ENCODE data around the gene OR5A2. TPM values are rescaled to one million over a fixed set of nuclear protein-coding genes. Genes with fewer than 3 reads are reported as not detected.
"Not testable (repeated sequence)": the region's sequence is repeated elsewhere in the genome, so short reads cannot be mapped to it uniquely, and the experiment has no call there.

The OR5A2 gene
- total and polyA plus RNA-seq, 9 donors, result not detected

DNA sequence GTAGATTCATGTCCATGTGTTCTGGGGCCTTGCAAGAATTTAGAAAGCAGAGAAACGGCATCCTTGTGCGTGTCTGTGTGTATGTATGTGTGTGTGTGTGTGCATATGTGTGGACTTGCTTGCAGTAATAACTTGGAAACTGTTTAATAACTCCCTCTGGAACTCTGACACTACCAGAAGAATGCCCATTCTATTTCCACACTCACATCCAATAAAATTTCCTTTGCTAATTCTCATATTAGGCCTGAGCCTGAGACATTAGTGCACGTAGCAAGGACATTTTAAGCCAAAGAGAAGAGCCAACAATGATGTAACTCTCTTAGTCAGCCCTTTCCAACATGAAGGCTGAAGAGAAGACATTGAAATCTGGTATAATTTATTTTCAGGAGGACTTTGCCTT, 33.7 kb upstream of the OR5A2 start:
- Histone ChIP-seq H3K27ac (no peak overlapping the region), H3K4me3 (no peak overlapping the region), H3K27me3 (no peaks in the 10 kb centered on the region), H3K4me1 (ENCODE audit: insufficient read depth) (peaks cover 2% of the 10 kb centered on the region), H3K36me3 (no peaks in the 10 kb centered on the region), H3K9me3 (no peaks in the 10 kb centered on the region)
- intact Hi-C loops (cut with DNase I), result no loop called here
- 77 to 84% (median 79%) methylated on average over 3 of the region's 3 CpGs for WGBS, 3 donors
- DNase-seq, result no peak
- TF ChIP-seq EP300 (IDR thresholded peaks at IDR 0.05), result no peak
- TF ChIP-seq, protein P1, sequence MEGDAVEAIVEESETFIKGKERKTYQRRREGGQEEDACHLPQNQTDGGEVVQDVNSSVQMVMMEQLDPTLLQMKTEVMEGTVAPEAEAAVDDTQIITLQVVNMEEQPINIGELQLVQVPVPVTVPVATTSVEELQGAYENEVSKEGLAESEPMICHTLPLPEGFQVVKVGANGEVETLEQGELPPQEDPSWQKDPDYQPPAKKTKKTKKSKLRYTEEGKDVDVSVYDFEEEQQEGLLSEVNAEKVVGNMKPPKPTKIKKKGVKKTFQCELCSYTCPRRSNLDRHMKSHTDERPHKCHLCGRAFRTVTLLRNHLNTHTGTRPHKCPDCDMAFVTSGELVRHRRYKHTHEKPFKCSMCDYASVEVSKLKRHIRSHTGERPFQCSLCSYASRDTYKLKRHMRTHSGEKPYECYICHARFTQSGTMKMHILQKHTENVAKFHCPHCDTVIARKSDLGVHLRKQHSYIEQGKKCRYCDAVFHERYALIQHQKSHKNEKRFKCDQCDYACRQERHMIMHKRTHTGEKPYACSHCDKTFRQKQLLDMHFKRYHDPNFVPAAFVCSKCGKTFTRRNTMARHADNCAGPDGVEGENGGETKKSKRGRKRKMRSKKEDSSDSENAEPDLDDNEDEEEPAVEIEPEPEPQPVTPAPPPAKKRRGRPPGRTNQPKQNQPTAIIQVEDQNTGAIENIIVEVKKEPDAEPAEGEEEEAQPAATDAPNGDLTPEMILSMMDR (IDR thresholded peaks at IDR 0.05), result no peak
- no peak for TF ChIP-seq POLR2A (IDR thresholded peaks at IDR 0.05)

DNA sequence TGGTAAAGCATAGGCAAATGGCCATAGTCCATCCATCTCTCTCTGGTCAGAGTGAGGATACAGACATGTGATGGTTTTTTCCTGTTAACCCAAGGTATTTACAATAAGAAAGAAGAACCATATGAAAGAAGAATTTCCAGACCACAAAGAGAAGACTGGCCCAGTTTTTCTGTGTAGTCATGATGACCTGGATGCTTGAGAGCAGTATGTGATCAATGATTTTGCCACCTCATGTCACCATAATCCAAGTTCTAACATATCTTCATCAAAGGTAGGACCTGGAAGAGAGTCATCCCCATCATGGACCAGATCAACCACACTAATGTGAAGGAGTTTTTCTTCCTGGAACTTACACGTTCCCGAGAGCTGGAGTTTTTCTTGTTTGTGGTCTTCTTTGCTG, 30.4 kb upstream of the OR5A2 start, which contains the start of gene OR4D6:
TSS of gene OR4D6 (plus strand) at position 301 of the 400 bp plus-strand sequence. CDS start at position 301, 0 bp downstream.
- DNase-seq, result no peak
- intact Hi-C loops (cut with DNase I), result no loop called here
- Histone ChIP-seq H3K27ac (no peak within 1 kb of the TSS), H3K36me3 (no peaks in the 10 kb centered on the region), H3K4me3 (no peak within 1 kb of the TSS), H3K4me1 (ENCODE audit: insufficient read depth) (no peaks in the 10 kb centered on the region), H3K27me3 (no peaks in the 10 kb centered on the region), H3K9me3 (no peaks in the 10 kb centered on the region)
- WGBS, 3 donors, result 86 to 88% (median 87%) methylated on average over 2 of the region's 2 CpGs
- no peak for TF ChIP-seq EP300 (IDR thresholded peaks at IDR 0.05)
- TF ChIP-seq, protein P1 (IDR thresholded peaks at IDR 0.05), result no peak
- TF ChIP-seq POLR2A (IDR thresholded peaks at IDR 0.05), result no peak

DNA sequence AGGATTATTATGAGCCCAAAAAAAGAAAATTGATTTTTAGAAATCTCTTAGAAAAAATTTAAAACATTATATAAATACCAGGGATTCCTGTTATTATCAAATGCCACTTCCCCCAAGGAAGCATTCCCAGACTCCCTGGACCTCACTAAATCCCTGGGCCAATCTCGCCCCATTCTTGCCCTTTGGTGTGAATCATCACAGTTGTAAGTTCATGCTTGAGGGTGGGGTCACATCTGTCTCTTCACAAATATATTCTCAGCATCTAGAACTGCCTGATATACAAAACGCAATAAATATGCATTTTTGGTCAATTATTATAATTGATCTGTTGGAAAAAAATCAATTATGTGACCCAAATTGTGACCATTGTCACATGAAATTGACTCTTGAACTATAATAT, 22.3 kb upstream of the OR5A2 start:
- WGBS, 3 donors, result 65 to 79% (median 69%) methylated on average over 2 of the region's 2 CpGs
- Histone ChIP-seq H3K27ac (no peak overlapping the region), H3K4me1 (ENCODE audit: insufficient read depth) (no peaks in the 10 kb centered on the region), H3K27me3 (no peaks in the 10 kb centered on the region), H3K4me3 (no peak overlapping the region), H3K36me3 (no peaks in the 10 kb centered on the region), H3K9me3 (no peaks in the 10 kb centered on the region)
- intact Hi-C loops (cut with DNase I), result no loop called here
- TF ChIP-seq EP300 (IDR thresholded peaks at IDR 0.05) (no peak), POLR2A (IDR thresholded peaks at IDR 0.05) (no peak)
- TF ChIP-seq, protein P1 (IDR thresholded peaks at IDR 0.05), result no peak
- no peak for DNase-seq

DNA sequence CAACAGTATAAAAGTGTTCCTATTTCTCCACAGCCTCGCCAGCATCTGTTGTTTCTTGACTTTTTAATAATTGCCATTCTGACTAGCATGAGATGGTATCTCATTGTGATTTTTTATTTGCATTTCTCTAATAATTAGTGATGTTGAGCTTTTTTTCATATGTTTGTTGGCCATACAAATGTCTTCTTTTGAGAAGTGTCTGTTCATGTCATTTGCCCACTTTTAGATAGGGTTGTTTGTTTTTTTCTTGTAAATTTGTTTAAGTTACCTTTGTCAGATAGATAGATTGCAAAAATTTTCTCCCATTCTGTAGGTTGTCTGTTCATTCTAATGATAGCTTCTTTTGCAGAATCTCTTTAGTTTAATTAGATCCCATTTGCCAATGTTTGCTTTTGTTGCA, 19.4 kb upstream of the OR5A2 start:
- H3K4me1 ChIP-seq (ENCODE audit: insufficient read depth); H3K9me3 ChIP-seq; H3K27ac ChIP-seq; intact Hi-C loops (cut with DNase I); H3K27me3 ChIP-seq; H3K4me3 ChIP-seq; H3K36me3 ChIP-seq; DNase-seq: not testable (repeated sequence)
- 71 to 80% (median 79%) methylated on average over 1 of the region's 1 CpG for WGBS, 3 donors

DNA sequence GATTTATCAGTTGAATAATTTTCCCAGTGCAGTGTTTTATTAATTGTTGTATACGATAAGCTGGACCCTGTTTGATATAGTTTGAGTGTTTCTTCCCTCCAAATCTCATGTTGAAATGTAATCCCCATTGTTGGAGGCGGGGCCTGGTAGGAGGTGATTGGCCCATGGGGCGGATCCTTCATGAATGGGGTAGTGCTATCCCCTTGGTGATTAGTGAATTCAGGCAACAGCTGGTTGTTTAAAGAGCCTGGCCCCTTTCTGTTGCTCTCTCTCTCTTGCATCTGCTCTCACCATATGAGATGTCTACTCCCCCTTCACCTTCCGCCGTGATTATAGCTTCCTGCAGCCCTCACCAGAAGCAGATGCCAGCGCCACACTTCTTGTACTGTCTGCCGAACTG, 11.6 kb upstream of the OR5A2 start:
- Histone ChIP-seq H3K4me1 (ENCODE audit: insufficient read depth) (no peaks in the 10 kb centered on the region), H3K4me3 (no peak overlapping the region), H3K36me3 (no peaks in the 10 kb centered on the region), H3K9me3 (no peaks in the 10 kb centered on the region), H3K27ac (no peak overlapping the region), H3K27me3 (no peaks in the 10 kb centered on the region)
- intact Hi-C loops (cut with DNase I), result no loop called here
- DNase-seq, result no peak
- 70 to 75% (median 72%) methylated on average over 7 of the region's 7 CpGs for WGBS, 3 donors
- no peak for TF ChIP-seq EP300 (IDR thresholded peaks at IDR 0.05)
- TF ChIP-seq POLR2A (IDR thresholded peaks at IDR 0.05), result no peak
